H1 (cell line): ENCODE measurements around the gene RNF2. TPM values are rescaled to one million over a fixed set of nuclear protein-coding genes. Genes with fewer than 3 reads are reported as not detected.

Source experiments
- BACH1 ChIP-seq: IDR thresholded peaks from 2 replicates; pipeline ENCODE4 v1.6.1; 2012; ENCODE audit warnings: low read length, improper control_type of control experiment
- CTBP2 ChIP-seq: IDR thresholded peaks from 2 replicates; pipeline ENCODE4 v1.7.0; 2011; ENCODE audit warnings: borderline replicate concordance, mild to moderate bottlenecking, moderate library complexity, mixed read lengths, low read length; ENCODE audit not compliant: insufficient read depth, insufficient read length
- KDM5A ChIP-seq: fragments of 200-600 bp; IDR thresholded peaks from 2 replicates; pipeline ENCODE4 v1.7.1; 2012; ENCODE audit warnings: mild to moderate bottlenecking, low read length, inconsistent platforms, mixed read lengths
- POLR2AphosphoS5 ChIP-seq: IDR thresholded peaks from 2 replicates; pipeline ENCODE4 v1.6.1; 2011; ENCODE audit warnings: low read depth, low read length
- POU5F1 ChIP-seq: IDR thresholded peaks from 2 replicates; pipeline ENCODE4 v1.6.1; 2011; ENCODE audit warnings: low read depth, mild to moderate bottlenecking, low read length, moderate library complexity
- SP2 ChIP-seq: IDR thresholded peaks from 2 replicates; pipeline ENCODE4 v1.6.1; 2012; ENCODE audit warnings: mild to moderate bottlenecking, low read length, inconsistent platforms
- SRF ChIP-seq: IDR thresholded peaks from 2 replicates; pipeline ENCODE4 v1.6.1; 2011; ENCODE audit warnings: mild to moderate bottlenecking, low read depth, low read length, moderate library complexity
- SUZ12 ChIP-seq: fragments of 200-600 bp; sonication (generic); IDR thresholded peaks from 2 replicates; pipeline ENCODE4 v1.6.1; 2012; ENCODE audit warnings: mild to moderate bottlenecking, inconsistent platforms, low read length, moderate library complexity, mixed read lengths
- polyA plus RNA-seq, 7 experiments: library from polyadenylated mRNA; depleted of rRNA in 3 of 7; stranded (reverse) in 5 of 7; unstranded in 2 of 7; fragments of >200 nt in 5 of 7; fragments of 200-250 nt in 2 of 7; gene quantifications; 1 replicate in 5 of 7; 2 replicates in 1 of 7; 4 replicates in 1 of 7; pipeline versions ENCODE4 v1.2.1 to v1.2.3, GENCODE V29; 2011 to 2013; ENCODE audit warnings: missing spikeins in 2 of 7, mixed read lengths in 2 of 7
- total RNA-seq: library from RNA; stranded (reverse); fragmentation: NEBNext Ultra II Directional; extraction: Animal tissue kit (Norgen Biotek cat#: 25700); gene quantifications from 2 replicates; pipeline ENCODE4 v1.2.1, GENCODE V29; 2021
- TF ChIP-seq, protein P1 (sequence below): fragments of 300-600 bp; sonication (generic); IDR thresholded peaks from 2 replicates; pipeline ENCODE4 v1.7.1; 2012; ENCODE audit warnings: low read length, moderate library complexity, mild to moderate bottlenecking, inconsistent platforms; ENCODE audit not compliant: insufficient replicate concordance
- TF ChIP-seq, protein P2 (sequence below), 3 experiments: IDR thresholded peaks; 1 replicate in 2 of 3; 2 replicates in 1 of 3; pipeline versions ENCODE4 v1.5.1 to v1.6.1; 2011; ENCODE audit warnings: low read length in 3 of 3, mild to moderate bottlenecking in 3 of 3, inconsistent platforms in 2 of 3, low read depth in 1 of 3, moderate library complexity in 1 of 3; ENCODE audit not compliant: insufficient read depth in 1 of 3; ENCODE audit errors: control extremely low read depth in 1 of 3

Gene RNF2
- total and polyA plus RNA-seq, 2 of the 8 experiments (the other 6 are each of a cell fraction or from before 2014, with no cell fraction given): 28.9 to 58.9 TPM

DNA sequence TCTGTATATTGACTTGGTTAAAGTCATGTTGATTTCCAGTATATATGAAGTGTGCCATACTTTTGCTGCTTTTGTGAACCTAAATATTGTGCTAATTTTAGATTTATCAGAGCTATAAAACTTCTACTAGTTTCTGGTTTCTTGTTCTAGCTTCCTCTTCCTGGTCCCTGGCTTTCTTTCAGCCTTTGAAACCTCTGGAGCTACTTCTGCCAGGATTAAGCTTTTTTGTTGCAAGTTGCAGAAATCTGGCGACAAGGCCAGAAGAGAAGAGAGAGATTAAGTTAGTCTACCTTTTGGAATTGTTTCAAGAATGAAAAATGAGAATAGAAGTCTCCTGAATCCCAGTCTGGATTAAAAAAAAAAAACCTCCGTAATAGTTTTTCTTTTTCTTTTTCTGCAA, 13.5 kb downstream of the RNF2 start (continued):
- TF ChIP-seq, protein P1, sequence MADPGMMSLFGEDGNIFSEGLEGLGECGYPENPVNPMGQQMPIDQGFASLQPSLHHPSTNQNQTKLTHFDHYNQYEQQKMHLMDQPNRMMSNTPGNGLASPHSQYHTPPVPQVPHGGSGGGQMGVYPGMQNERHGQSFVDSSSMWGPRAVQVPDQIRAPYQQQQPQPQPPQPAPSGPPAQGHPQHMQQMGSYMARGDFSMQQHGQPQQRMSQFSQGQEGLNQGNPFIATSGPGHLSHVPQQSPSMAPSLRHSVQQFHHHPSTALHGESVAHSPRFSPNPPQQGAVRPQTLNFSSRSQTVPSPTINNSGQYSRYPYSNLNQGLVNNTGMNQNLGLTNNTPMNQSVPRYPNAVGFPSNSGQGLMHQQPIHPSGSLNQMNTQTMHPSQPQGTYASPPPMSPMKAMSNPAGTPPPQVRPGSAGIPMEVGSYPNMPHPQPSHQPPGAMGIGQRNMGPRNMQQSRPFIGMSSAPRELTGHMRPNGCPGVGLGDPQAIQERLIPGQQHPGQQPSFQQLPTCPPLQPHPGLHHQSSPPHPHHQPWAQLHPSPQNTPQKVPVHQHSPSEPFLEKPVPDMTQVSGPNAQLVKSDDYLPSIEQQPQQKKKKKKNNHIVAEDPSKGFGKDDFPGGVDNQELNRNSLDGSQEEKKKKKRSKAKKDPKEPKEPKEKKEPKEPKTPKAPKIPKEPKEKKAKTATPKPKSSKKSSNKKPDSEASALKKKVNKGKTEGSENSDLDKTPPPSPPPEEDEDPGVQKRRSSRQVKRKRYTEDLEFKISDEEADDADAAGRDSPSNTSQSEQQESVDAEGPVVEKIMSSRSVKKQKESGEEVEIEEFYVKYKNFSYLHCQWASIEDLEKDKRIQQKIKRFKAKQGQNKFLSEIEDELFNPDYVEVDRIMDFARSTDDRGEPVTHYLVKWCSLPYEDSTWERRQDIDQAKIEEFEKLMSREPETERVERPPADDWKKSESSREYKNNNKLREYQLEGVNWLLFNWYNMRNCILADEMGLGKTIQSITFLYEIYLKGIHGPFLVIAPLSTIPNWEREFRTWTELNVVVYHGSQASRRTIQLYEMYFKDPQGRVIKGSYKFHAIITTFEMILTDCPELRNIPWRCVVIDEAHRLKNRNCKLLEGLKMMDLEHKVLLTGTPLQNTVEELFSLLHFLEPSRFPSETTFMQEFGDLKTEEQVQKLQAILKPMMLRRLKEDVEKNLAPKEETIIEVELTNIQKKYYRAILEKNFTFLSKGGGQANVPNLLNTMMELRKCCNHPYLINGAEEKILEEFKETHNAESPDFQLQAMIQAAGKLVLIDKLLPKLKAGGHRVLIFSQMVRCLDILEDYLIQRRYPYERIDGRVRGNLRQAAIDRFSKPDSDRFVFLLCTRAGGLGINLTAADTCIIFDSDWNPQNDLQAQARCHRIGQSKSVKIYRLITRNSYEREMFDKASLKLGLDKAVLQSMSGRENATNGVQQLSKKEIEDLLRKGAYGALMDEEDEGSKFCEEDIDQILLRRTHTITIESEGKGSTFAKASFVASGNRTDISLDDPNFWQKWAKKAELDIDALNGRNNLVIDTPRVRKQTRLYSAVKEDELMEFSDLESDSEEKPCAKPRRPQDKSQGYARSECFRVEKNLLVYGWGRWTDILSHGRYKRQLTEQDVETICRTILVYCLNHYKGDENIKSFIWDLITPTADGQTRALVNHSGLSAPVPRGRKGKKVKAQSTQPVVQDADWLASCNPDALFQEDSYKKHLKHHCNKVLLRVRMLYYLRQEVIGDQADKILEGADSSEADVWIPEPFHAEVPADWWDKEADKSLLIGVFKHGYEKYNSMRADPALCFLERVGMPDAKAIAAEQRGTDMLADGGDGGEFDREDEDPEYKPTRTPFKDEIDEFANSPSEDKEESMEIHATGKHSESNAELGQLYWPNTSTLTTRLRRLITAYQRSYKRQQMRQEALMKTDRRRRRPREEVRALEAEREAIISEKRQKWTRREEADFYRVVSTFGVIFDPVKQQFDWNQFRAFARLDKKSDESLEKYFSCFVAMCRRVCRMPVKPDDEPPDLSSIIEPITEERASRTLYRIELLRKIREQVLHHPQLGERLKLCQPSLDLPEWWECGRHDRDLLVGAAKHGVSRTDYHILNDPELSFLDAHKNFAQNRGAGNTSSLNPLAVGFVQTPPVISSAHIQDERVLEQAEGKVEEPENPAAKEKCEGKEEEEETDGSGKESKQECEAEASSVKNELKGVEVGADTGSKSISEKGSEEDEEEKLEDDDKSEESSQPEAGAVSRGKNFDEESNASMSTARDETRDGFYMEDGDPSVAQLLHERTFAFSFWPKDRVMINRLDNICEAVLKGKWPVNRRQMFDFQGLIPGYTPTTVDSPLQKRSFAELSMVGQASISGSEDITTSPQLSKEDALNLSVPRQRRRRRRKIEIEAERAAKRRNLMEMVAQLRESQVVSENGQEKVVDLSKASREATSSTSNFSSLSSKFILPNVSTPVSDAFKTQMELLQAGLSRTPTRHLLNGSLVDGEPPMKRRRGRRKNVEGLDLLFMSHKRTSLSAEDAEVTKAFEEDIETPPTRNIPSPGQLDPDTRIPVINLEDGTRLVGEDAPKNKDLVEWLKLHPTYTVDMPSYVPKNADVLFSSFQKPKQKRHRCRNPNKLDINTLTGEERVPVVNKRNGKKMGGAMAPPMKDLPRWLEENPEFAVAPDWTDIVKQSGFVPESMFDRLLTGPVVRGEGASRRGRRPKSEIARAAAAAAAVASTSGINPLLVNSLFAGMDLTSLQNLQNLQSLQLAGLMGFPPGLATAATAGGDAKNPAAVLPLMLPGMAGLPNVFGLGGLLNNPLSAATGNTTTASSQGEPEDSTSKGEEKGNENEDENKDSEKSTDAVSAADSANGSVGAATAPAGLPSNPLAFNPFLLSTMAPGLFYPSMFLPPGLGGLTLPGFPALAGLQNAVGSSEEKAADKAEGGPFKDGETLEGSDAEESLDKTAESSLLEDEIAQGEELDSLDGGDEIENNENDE: no peak
- TF ChIP-seq POLR2AphosphoS5 (no peak), POU5F1 (no peak), SUZ12 (no peak), CTBP2 (no peak), SRF (no peak), KDM5A (no peak), BACH1 (no peak), SP2 (no peak)
- TF ChIP-seq, protein P2, sequence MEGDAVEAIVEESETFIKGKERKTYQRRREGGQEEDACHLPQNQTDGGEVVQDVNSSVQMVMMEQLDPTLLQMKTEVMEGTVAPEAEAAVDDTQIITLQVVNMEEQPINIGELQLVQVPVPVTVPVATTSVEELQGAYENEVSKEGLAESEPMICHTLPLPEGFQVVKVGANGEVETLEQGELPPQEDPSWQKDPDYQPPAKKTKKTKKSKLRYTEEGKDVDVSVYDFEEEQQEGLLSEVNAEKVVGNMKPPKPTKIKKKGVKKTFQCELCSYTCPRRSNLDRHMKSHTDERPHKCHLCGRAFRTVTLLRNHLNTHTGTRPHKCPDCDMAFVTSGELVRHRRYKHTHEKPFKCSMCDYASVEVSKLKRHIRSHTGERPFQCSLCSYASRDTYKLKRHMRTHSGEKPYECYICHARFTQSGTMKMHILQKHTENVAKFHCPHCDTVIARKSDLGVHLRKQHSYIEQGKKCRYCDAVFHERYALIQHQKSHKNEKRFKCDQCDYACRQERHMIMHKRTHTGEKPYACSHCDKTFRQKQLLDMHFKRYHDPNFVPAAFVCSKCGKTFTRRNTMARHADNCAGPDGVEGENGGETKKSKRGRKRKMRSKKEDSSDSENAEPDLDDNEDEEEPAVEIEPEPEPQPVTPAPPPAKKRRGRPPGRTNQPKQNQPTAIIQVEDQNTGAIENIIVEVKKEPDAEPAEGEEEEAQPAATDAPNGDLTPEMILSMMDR (IDR thresholded peaks at IDR 0.05; ENCODE audit: control extremely low read depth in 1 of 3, insufficient read depth in 1 of 3, low read depth in 1 of 3, low read length in 3 of 3): no peak
